HUES64 (cell line): Measurements from ENCODE around the gene TBC1D22A.

Experiments
- H3K27ac ChIP-seq: 2 replicates; pipeline ENCODE4 v1.7.0; 2013; ENCODE audit warnings: low read depth, low read length, inconsistent platforms
- H3K27me3 ChIP-seq: 2 replicates; pipeline ENCODE4 v1.6.1; 2013; ENCODE audit warnings: mild to moderate bottlenecking, low read length; ENCODE audit not compliant: insufficient read depth
- H3K36me3 ChIP-seq: 2 replicates; pipeline ENCODE4 v1.6.1; 2013; ENCODE audit warnings: mild to moderate bottlenecking, low read length; ENCODE audit not compliant: insufficient read depth
- H3K4me1 ChIP-seq: 2 replicates; pipeline ENCODE4 v1.6.1; 2013; ENCODE audit warnings: mild to moderate bottlenecking, low read length, moderate library complexity; ENCODE audit not compliant: insufficient read depth
- H3K4me3 ChIP-seq: 2 replicates; pipeline ENCODE4 v1.5.1; 2013; ENCODE audit warnings: mild to moderate bottlenecking, low read length, moderate library complexity
- H3K9ac ChIP-seq: 2 replicates; pipeline ENCODE4 v1.6.1; 2013; ENCODE audit warnings: mild to moderate bottlenecking, low read depth, low read length
- H3K9me3 ChIP-seq: 2 replicates; pipeline ENCODE4 v1.6.1; 2013; ENCODE audit warnings: low read depth, low read length; ENCODE audit not compliant: insufficient read depth
- WGBS: fragments of 150-250, 120-280 bp; methylation state at CpG from one replicate; pipeline ENCODE4 v1.1.7; 2013; ENCODE audit warnings: missing lambda C conversion rate; 5-methylcytosine and 5-hydroxymethylcytosine counted together

Gene TBC1D22A

GRCh38 chr22:46998331-46998730 lies 235.9 kb downstream of the TBC1D22A start:
- Histone ChIP-seq H3K36me3 (no peaks in the 10 kb centered on the region), H3K9ac (no peak overlapping the region), H3K27me3 (no peaks in the 10 kb centered on the region), H3K27ac (no peak overlapping the region), H3K9me3 (no peaks in the 10 kb centered on the region), H3K4me3 (no peak overlapping the region), H3K4me1 (peaks cover 3% of the 10 kb centered on the region)
- WGBS, result 98% methylated on average over 12 of the region's 12 CpGs

- Histone ChIP-seq H3K27ac (no peak overlapping the region), H3K4me1 (no peaks in the 10 kb centered on the region), H3K9me3 (no peaks in the 10 kb centered on the region), H3K9ac (no peak overlapping the region), H3K36me3 (no peaks in the 10 kb centered on the region), H3K4me3 (no peak overlapping the region), H3K27me3 (no peaks in the 10 kb centered on the region)
- WGBS, result 96% methylated on average over 11 of the region's 11 CpGs
These were observed 237.8 kb downstream of the TBC1D22A start for GRCh38 chr22:47000256-47000655.

DNA sequence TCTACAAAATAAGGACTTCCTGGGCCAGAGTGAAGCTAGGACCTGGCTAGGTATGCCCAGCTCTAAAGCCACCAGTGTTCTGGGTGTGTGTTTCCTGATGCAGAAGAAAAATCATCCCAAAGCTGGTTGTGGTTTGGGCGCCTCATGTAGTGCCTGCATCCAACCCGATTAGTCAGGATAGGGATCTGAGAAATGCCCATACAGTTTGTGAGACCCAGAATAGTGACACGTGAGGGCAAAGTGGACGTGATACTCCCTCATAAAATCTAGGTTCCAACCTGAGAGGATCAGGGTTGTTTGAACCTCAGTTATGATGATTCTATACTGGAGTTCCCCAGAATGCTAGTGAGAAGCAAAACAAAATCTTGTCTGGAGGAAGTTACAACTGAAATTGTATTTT lies 238.4 kb downstream of the TBC1D22A start:
- no peaks in the 10 kb centered on the region for H3K4me1 ChIP-seq
- no peak overlapping the region for H3K27ac ChIP-seq
- H3K36me3 ChIP-seq, result no peaks in the 10 kb centered on the region
- no peak overlapping the region for H3K9ac ChIP-seq
- no peak overlapping the region for H3K4me3 ChIP-seq
- no peaks in the 10 kb centered on the region for H3K27me3 ChIP-seq
- H3K9me3 ChIP-seq, result no peaks in the 10 kb centered on the region
- 89% methylated on average over 4 of the region's 4 CpGs for WGBS

DNA sequence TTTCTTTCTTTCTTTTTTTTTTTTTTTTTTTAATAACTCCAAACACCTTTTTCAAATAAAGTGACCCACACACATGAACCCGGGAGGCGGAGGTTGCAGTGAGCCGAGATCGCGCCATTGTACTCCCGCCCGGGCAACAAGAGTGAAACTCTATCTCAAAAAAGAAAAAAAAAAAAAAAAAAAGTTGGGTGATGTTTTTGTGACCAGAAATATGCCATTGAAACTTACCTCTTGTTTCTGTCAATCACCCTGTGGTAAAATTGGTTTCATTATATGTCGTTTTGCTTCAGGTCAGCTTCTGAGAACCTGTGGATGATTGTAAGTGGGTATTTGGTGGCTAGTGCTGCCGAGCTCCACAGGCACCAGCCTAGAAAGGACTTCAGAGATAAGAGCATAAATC lies 238.8 kb downstream of the TBC1D22A start:
- H3K4me3 ChIP-seq, result no peak overlapping the region

DNA sequence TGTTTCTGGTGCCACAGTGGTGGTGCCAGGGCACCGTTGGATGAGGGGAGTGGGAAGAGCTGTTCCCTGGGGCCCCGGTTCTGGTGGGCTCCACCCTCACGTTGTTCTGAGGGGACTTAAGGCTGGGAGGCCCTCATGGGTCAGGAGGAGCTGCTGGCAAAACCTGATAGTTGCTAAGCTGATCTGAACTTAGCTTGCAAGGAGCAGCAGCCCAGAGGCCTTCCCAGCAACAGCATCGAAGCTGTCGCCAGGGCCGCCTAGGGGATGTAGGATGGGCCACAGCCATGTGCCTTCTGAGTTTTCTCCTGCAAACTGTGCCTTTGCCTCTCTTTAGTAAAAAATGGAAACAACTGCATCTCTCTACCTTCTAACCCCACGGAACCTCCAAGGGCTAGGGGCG lies 240.2 kb downstream of the TBC1D22A start:
- Histone ChIP-seq H3K36me3 (no peaks in the 10 kb centered on the region), H3K27ac (no peak overlapping the region), H3K4me1 (no peaks in the 10 kb centered on the region), H3K9ac (no peak overlapping the region), H3K9me3 (no peaks in the 10 kb centered on the region), H3K4me3 (no peak overlapping the region), H3K27me3 (no peaks in the 10 kb centered on the region)
- WGBS, result 96% methylated on average over 8 of the region's 8 CpGs

More for the DNA sequence above, 238.8 kb downstream of the TBC1D22A start:
- H3K4me1 ChIP-seq, result no peaks in the 10 kb centered on the region
- WGBS, result 96% methylated on average over 9 of the region's 9 CpGs
- no peak overlapping the region for H3K9ac ChIP-seq
- H3K27ac ChIP-seq, result no peak overlapping the region
- H3K27me3 ChIP-seq, result no peaks in the 10 kb centered on the region
- H3K9me3 ChIP-seq, result no peaks in the 10 kb centered on the region
- H3K36me3 ChIP-seq, result no peaks in the 10 kb centered on the region

GRCh38 chr22:47005506-47006408 lies 243.3 kb downstream of the TBC1D22A start:
- Histone ChIP-seq H3K9me3 (no peaks in the 10 kb centered on the region), H3K4me1 (no peaks in the 10 kb centered on the region), H3K9ac (no peak overlapping the region), H3K4me3 (no peak overlapping the region), H3K27me3 (no peaks in the 10 kb centered on the region), H3K27ac (no peak overlapping the region), H3K36me3 (peaks cover 7% of the 10 kb centered on the region)
- 96% methylated on average over 8 of the region's 8 CpGs for WGBS

- Histone ChIP-seq H3K4me1 (no peaks in the 10 kb centered on the region), H3K9me3 (no peaks in the 10 kb centered on the region), H3K36me3 (peaks cover 7% of the 10 kb centered on the region), H3K27ac (no peak overlapping the region), H3K27me3 (no peaks in the 10 kb centered on the region), H3K9ac (no peak overlapping the region), H3K4me3 (no peak overlapping the region)
- WGBS, result 87% methylated on average over 15 of the region's 15 CpGs
These were observed 244.0 kb downstream of the TBC1D22A start for GRCh38 chr22:47006433-47006832.

DNA sequence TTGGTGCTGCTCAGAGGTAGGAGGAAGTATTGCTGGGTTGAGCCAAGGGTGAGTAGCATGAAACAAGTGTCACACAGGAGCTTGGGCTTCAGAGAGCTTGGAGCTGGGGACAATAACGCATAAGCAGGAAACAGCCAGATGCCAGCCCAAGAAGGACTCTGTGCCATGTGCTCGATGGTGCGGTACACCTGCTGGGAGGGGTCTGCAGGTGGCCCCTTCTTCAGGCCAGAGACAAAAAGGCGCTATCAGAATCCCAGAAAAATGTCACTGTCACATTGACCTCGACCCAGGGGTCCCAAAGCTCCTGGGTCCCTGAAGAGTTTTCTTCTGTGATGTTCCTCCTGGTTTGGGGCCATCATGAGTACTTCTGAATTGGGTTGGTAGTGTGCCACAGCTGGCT lies 244.4 kb downstream of the TBC1D22A start:
- no peak overlapping the region for H3K9ac ChIP-seq
- no peaks in the 10 kb centered on the region for H3K4me1 ChIP-seq
- H3K9me3 ChIP-seq, result no peaks in the 10 kb centered on the region
- H3K36me3 ChIP-seq, result peaks cover 7% of the 10 kb centered on the region
- no peak overlapping the region for H3K4me3 ChIP-seq
- H3K27me3 ChIP-seq, result no peaks in the 10 kb centered on the region
- 94% methylated on average over 5 of the region's 5 CpGs for WGBS
- H3K27ac ChIP-seq, result no peak overlapping the region

DNA sequence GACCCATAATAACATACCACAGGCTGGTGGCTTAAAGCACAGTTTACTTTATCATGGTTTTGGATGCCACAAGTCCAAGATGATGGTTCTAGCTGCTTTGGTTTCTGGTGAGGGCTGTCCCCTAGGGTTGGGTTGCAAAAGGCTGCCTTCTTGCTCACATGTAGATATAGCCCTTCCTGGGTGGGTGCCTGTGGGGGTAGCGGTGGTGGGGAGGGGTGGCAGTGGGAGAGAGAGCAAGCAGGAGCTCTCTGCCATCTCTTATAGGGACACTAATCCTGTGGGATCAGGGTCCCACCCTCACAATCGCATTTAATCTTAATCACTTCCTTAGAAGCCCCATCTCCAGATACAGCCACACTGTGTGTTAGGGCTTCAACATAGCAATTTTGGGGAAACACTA lies 245.0 kb downstream of the TBC1D22A start:
- peaks cover 7% of the 10 kb centered on the region for H3K36me3 ChIP-seq
- no peaks in the 10 kb centered on the region for H3K27me3 ChIP-seq
- no peak overlapping the region for H3K9ac ChIP-seq

DNA sequence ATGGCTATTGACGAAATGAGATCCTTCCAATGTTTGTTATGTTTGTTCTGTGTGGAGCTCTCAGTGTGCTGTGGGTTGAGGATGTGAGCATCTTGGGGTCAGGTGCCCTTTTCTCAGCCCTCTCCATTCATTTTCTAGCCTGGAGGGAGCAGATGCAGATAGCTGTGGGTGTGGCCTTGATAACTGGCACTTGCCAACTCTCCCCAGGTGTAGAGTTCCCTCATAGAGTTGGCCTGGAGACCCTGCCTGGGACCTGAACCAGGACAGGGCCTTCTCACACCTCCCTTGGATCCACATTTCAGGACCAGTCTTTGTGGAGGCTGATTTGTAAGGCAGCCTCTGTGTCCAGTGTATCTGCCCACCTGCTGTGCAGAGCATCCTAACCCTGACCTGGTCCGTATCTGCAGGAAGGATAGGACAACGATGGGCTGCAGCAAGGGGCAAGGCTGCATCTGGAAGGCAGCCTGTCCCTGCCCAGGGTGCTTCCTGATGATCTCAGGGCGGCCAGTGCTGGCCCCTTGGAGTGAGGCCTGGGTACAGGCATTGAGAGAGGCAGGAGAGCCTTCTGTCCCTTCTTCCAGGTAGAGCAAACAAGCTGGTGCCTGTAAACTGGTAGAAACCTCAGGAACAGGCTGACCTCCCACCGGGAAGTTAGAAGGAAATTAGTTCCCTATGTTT lies 245.9 kb downstream of the TBC1D22A start:
- 92% methylated on average over 5 of the region's 5 CpGs for WGBS
- Histone ChIP-seq H3K9ac (no peak overlapping the region), H3K9me3 (no peaks in the 10 kb centered on the region), H3K36me3 (peaks cover 7% of the 10 kb centered on the region), H3K4me1 (0 out of 2 replicates have a peak, but pooled peaks cover 3% of the 10 kb centered on the region), H3K4me3 (no peak overlapping the region), H3K27ac (no peak overlapping the region), H3K27me3 (no peaks in the 10 kb centered on the region)

More for the DNA sequence above, 245.0 kb downstream of the TBC1D22A start:
- 97% methylated on average over 2 of the region's 2 CpGs for WGBS
- Histone ChIP-seq H3K27ac (no peak overlapping the region), H3K4me3 (no peak overlapping the region), H3K9me3 (no peaks in the 10 kb centered on the region), H3K4me1 (no peaks in the 10 kb centered on the region)

GRCh38 chr22:47009304-47010101 lies 247.1 kb downstream of the TBC1D22A start:
- no peaks in the 10 kb centered on the region for H3K27me3 ChIP-seq
- H3K4me3 ChIP-seq, result no peak overlapping the region
- peaks cover 7% of the 10 kb centered on the region for H3K36me3 ChIP-seq
- no peak overlapping the region for H3K27ac ChIP-seq
- no peaks in the 10 kb centered on the region for H3K9me3 ChIP-seq
- no peak overlapping the region for H3K9ac ChIP-seq
- H3K4me1 ChIP-seq, result 0 out of 2 replicates have a peak, but pooled peaks cover 3% of the 10 kb centered on the region
- 94% methylated on average over 8 of the region's 8 CpGs for WGBS
